Right kidney (tissue), 1 donor: ENCODE results near the gene TSPAN15.

Experiments
- DNase-seq: peaks from one replicate; pipeline ENCODE4 v3.0.0-alpha.2; 2016

Gene TSPAN15

GRCh38 chr10:69552268-69552667 is 101.0 kb downstream of the TSPAN15 start:
- DNase-seq: no peak

GRCh38 chr10:69553328-69553727 is 102.1 kb downstream of the TSPAN15 start:
- DNase-seq: no peak

- no peak for DNase-seq
Measured at GRCh38 chr10:69554611-69555010, 103.3 kb downstream of the TSPAN15 start.
